Measurements from ENCODE around the gene PLBD2. TPM values are rescaled to one million over a fixed set of nuclear protein-coding genes. Genes with fewer than 3 reads are reported as not detected.

The PLBD2 gene
- total and polyA plus RNA-seq, 9 of the 15 experiments (the other 6 are each of a cell fraction or from before 2014, with no cell fraction given) = 2.4 to 37.4 (median 6.0) TPM

DNA sequence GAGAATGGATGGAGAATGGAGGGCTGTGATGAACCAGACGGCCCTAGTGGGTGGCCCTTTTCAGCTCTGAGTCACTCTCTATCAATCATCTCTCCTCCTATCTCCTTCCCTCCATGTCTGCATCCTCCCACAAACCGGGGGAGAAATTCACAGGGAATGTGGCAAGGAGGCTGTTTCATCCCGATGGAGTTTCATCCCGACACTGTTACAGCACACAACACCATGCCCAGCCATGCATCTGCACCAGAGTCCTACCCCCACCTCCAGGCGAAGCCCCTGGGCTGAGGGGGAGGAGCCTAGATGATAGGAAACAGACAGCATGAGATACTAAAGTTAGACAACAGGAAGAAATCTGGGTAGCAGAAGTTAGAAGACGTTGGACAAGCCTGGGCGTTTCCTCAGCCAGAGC is 44.3 kb upstream of the PLBD2 start (continued):
- TF ChIP-seq, protein P1, sequence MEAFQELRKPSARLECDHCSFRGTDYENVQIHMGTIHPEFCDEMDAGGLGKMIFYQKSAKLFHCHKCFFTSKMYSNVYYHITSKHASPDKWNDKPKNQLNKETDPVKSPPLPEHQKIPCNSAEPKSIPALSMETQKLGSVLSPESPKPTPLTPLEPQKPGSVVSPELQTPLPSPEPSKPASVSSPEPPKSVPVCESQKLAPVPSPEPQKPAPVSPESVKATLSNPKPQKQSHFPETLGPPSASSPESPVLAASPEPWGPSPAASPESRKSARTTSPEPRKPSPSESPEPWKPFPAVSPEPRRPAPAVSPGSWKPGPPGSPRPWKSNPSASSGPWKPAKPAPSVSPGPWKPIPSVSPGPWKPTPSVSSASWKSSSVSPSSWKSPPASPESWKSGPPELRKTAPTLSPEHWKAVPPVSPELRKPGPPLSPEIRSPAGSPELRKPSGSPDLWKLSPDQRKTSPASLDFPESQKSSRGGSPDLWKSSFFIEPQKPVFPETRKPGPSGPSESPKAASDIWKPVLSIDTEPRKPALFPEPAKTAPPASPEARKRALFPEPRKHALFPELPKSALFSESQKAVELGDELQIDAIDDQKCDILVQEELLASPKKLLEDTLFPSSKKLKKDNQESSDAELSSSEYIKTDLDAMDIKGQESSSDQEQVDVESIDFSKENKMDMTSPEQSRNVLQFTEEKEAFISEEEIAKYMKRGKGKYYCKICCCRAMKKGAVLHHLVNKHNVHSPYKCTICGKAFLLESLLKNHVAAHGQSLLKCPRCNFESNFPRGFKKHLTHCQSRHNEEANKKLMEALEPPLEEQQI (IDR thresholded peaks at IDR 0.05) = no peak
- TF ChIP-seq ZKSCAN8 (CRISPR knock-in tag; IDR thresholded peaks at IDR 0.05) (no peak), NFXL1 (CRISPR knock-in tag; IDR thresholded peaks at IDR 0.05) (no peak), THRAP3 (IDR thresholded peaks at IDR 0.05; ENCODE audit: borderline replicate concordance) (no peak), OTX1 (CRISPR knock-in tag; IDR thresholded peaks at IDR 0.05) (no peak), EGR1 (conservative IDR thresholded peaks at IDR 0.05) (peak; percentile 78), ZNF121 (CRISPR knock-in tag; conservative IDR thresholded peaks at IDR 0.05) (no peak), ELF4 (CRISPR knock-in tag; IDR thresholded peaks at IDR 0.05) (no peak), ZNF764 (CRISPR knock-in tag; IDR thresholded peaks at IDR 0.05; ENCODE audit: low read depth) (no peak), TBL1XR1 (IDR thresholded peaks at IDR 0.05; ENCODE audit: low read length in 2 of 2) (no peak), FOXK2 (conservative IDR thresholded peaks at IDR 0.05 in 1 of 2, IDR thresholded peaks at IDR 0.05 in 1 of 2; ENCODE audit: low read depth in 2 of 2) (no peak), IRF2 (CRISPR knock-in tag; IDR thresholded peaks at IDR 0.05) (no peak), STAT5A (IDR thresholded peaks at IDR 0.05; ENCODE audit: borderline replicate concordance, low read length) (no peak), NCOA2 (IDR thresholded peaks at IDR 0.05; ENCODE audit: partially characterized antibody in 2 of 2) (no peak), ETV1 (tag; conservative IDR thresholded peaks at IDR 0.05; ENCODE audit: low read depth) (no peak), DACH1 (IDR thresholded peaks at IDR 0.05; ENCODE audit: partially characterized antibody) (no peak), PHF8 (IDR thresholded peaks at IDR 0.05; ENCODE audit: borderline replicate concordance, low read length) (no peak), ZNF239 (CRISPR knock-in tag; IDR thresholded peaks at IDR 0.05) (no peak)
- TF ChIP-seq, protein P2, sequence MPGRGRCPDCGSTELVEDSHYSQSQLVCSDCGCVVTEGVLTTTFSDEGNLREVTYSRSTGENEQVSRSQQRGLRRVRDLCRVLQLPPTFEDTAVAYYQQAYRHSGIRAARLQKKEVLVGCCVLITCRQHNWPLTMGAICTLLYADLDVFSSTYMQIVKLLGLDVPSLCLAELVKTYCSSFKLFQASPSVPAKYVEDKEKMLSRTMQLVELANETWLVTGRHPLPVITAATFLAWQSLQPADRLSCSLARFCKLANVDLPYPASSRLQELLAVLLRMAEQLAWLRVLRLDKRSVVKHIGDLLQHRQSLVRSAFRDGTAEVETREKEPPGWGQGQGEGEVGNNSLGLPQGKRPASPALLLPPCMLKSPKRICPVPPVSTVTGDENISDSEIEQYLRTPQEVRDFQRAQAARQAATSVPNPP (IDR thresholded peaks at IDR 0.05; ENCODE audit: borderline replicate concordance, insufficient read depth, insufficient read length) = no peak
- TF ChIP-seq, protein P3, sequence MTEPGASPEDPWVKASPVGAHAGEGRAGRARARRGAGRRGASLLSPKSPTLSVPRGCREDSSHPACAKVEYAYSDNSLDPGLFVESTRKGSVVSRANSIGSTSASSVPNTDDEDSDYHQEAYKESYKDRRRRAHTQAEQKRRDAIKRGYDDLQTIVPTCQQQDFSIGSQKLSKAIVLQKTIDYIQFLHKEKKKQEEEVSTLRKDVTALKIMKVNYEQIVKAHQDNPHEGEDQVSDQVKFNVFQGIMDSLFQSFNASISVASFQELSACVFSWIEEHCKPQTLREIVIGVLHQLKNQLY (CRISPR knock-in tag; conservative IDR thresholded peaks at IDR 0.05) = no peak
- TF ChIP-seq, protein P4, sequence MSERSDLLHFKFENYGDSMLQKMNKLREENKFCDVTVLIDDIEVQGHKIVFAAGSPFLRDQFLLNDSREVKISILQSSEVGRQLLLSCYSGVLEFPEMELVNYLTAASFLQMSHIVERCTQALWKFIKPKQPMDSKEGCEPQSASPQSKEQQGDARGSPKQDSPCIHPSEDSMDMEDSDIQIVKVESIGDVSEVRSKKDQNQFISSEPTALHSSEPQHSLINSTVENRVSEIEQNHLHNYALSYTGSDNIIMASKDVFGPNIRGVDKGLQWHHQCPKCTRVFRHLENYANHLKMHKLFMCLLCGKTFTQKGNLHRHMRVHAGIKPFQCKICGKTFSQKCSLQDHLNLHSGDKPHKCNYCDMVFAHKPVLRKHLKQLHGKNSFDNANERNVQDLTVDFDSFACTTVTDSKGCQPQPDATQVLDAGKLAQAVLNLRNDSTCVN (CRISPR knock-in tag; IDR thresholded peaks at IDR 0.05) = no peak
- TF ChIP-seq, protein P5, sequence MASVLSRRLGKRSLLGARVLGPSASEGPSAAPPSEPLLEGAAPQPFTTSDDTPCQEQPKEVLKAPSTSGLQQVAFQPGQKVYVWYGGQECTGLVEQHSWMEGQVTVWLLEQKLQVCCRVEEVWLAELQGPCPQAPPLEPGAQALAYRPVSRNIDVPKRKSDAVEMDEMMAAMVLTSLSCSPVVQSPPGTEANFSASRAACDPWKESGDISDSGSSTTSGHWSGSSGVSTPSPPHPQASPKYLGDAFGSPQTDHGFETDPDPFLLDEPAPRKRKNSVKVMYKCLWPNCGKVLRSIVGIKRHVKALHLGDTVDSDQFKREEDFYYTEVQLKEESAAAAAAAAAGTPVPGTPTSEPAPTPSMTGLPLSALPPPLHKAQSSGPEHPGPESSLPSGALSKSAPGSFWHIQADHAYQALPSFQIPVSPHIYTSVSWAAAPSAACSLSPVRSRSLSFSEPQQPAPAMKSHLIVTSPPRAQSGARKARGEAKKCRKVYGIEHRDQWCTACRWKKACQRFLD (CRISPR knock-in tag; IDR thresholded peaks at IDR 0.05) = no peak

All from K562 (cell line).